Right cardiac atrium (tissue), 5 donors: Measurements from ENCODE around the gene GAL3ST1. TPM values are rescaled to one million over a fixed set of nuclear protein-coding genes. Genes with fewer than 3 reads are reported as not detected.
A peak's percentile ranks its signal among the peaks of the same experiment; 100 is the strongest.
"Not testable (repeated sequence)": the region's sequence is repeated elsewhere in the genome, so short reads cannot be mapped to it uniquely, and the experiment has no call there.

ENCODE experiments used
- ATAC-seq, 2 donors: fragments of 200-7000 bp; cut with Tn5 transposase; one replicate each; pipeline versions ENCODE4 v1.8.0 to v1.9.1; 2020; ENCODE audit warnings: moderate library complexity in 2 of 2, mild to moderate bottlenecking in 1 of 2
- DNase-seq, 3 donors: peaks; one replicate each; pipeline ENCODE4 v3.0.0-alpha.2; 2020
- H3K27ac ChIP-seq: one replicate; pipeline ENCODE4 v1.5.1; 2013; ENCODE audit warnings: mild to moderate bottlenecking, low read length, control low read depth, moderate library complexity
- H3K27me3 ChIP-seq: one replicate; pipeline ENCODE4 v1.6.1; 2013; ENCODE audit not compliant: control insufficient read depth, insufficient read depth
- H3K4me1 ChIP-seq: one replicate; pipeline ENCODE4 v1.6.1; 2013; ENCODE audit warnings: low read length; ENCODE audit not compliant: control insufficient read depth, insufficient read depth
- H3K4me3 ChIP-seq: one replicate; pipeline ENCODE4 v1.5.1; 2013; ENCODE audit warnings: low read length, control low read depth
- H3K9me3 ChIP-seq: one replicate; pipeline ENCODE4 v1.6.1; 2013; ENCODE audit warnings: low read length; ENCODE audit not compliant: control insufficient read depth
- WGBS: extraction: QIAGEN DNeasy Blood & Tissue Kit; methylation state at CpG from one replicate; pipeline ENCODE4 v1.1.7; 2013; 5-methylcytosine and 5-hydroxymethylcytosine counted together
- intact Hi-C, 4 donors: fragments of 100-400 bp; cut with DNase I; formaldehyde crosslinking; loops; one replicate each; pipeline versions ENCODE4 v1.11.0 to v1.14.0; 2022 to 2023
- polyA plus RNA-seq: library from polyadenylated mRNA; stranded (reverse); fragments of 200-250 nt; gene quantifications from one replicate; pipeline ENCODE4 v1.2.3, GENCODE V29; 2013
- total RNA-seq, 4 donors: library from RNA; stranded (reverse); fragmentation: NEBNext Ultra II Directional; extraction: Animal tissue kit (Norgen Biotek cat#: 25700); gene quantifications; one replicate each; pipeline ENCODE4 v1.2.1, GENCODE V29; 2021
- donor health status: healthy with polysubstance abuse.
- donor health status: DM: no; HTN: yes; CAD: no.
- donor health status: DM: no; HTN: no; CAD: no.
- donor health status: DM: no; HTN: yes; CAD: no; lungs with severe emphysema.
- donor health status: DM: yes; HTN: yes; CAD: no.

The GAL3ST1 gene
- total and polyA plus RNA-seq, 5 donors: 0.17 to 0.93 (median 0.61) TPM; not detected in 1

DNA sequence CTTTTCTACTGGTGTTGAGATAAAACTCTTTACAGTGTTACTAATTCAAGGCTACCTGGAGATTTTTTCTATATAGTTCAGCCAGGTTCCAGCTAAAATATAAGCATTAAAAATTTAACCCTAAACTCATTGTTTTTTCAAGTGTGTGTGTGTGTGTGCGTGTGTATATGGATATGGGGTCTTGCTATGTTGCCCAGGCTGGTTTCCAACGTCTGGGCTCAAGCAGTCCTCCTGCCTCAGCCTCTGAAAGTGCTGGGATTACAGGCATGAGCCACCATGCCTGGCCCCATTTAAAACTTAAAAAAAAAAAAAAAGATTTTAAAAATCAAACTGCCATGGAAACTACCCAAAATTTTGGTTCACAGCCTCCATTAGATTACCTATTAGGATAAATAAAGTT, 21.7 kb upstream of the GAL3ST1 start:
- no peaks in the 10 kb centered on the region for H3K9me3 ChIP-seq
- intact Hi-C loops: no loop called here
- no peaks in the 10 kb centered on the region for H3K4me1 ChIP-seq
- no peak overlapping the region for H3K4me3 ChIP-seq
- WGBS: 71% methylated on average over 2 of the region's 2 CpGs
- ATAC-seq: no peak
- H3K27ac ChIP-seq: no peak overlapping the region
- H3K27me3 ChIP-seq: no peaks in the 10 kb centered on the region
- DNase-seq: no peak

DNA sequence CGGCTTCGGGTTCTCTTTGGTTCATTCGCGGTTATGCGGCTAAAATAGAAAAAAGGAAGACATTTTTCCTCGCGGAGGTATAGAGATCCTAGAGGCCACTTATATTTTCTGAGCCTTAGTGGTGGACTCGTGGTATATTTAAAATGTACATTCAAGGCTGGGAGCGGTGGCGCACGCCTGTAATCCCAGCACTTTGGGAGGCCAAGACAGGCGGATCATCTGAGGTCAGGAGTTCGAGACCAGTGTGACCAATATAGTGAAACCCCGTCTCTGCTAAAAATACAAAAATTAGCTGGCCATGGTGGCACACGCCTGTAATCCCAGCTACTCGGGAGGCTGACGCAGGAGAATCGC, 17.9 kb upstream of the GAL3ST1 start:
- H3K27me3 ChIP-seq, intact Hi-C loops, H3K9me3 ChIP-seq, DNase-seq, H3K27ac ChIP-seq, ATAC-seq, H3K4me1 ChIP-seq: not testable (repeated sequence)
- WGBS: 33% methylated on average over 18 of the region's 18 CpGs
- peak overlapping the region; percentile 96 for H3K4me3 ChIP-seq

DNA sequence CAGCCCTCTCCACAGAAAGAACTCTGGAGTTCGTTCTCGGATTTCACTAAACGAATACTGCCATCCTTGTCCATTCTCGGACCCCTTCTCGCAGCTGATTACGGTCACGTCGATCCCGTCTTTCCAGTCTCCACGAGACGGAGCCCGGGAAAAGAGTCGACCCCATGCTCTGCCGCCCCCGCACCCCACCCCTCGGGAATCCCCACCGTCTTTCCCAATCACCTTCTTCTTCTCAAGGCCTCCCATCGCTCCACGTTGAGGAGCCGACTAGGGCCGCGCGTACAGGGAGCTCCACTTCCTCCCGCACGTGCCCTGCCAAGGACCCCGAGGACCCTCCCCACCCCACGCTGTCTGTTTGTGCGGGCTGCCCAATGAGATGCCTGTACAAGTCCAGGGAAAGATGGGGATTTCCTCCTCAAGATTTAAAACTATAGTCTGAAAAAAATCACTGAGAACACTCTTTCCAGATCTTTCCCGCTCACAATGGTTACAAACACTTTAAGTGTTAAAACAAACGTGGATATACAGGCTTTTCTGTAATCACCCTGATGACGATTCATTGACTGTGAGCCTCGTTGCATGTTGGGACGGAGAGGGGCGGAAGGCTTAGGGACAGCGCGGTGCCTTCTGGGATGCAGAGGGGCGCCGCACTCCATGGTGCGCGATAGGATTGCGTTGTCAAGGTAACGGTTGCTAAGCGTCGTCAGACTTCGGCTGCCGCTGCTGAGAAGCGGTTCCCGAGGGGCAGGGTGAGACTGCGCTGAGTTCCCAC, 17.3 kb upstream of the GAL3ST1 start, which contains the start of gene PES1:
TSS of gene PES1 (minus strand) at position 323 of the 772 bp plus-strand sequence. CDS start at position 246, 77 bp downstream.
- intact Hi-C loops: no loop called here
- ATAC-seq: peak; percentile 100
- under 1% methylated on average over 49 of the region's 49 CpGs for WGBS

DNA sequence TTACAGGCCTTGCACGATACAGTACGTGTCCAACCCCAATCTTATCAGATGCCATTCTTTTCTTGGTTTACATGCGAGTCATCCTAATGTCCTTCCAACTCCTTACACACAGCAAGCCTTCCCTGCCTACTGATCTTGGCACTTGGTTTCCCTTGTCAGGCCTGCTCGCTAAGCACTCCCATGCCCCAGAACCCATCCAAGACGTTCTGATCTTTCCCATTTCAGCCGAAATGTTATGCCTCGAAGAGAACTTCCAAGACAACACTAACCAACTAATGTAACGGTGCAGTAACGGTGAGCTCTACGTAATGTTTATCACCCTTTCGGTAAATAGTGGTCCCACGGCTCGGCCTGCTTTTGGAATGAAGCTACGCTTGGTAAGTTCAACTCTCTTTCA, 16.7 kb upstream of the GAL3ST1 start:
- Histone ChIP-seq H3K27ac (no peak overlapping the region), H3K9me3 (no peaks in the 10 kb centered on the region), H3K4me3 (peak overlapping the region; percentile 96), H3K27me3 (no peaks in the 10 kb centered on the region), H3K4me1 (peaks cover 3% of the 10 kb centered on the region)
- DNase-seq: no peak
- intact Hi-C loops: no loop called here
- ATAC-seq: no peak
- 3% methylated on average over 14 of the region's 14 CpGs for WGBS

More for the DNA sequence above, 17.3 kb upstream of the GAL3ST1 start, which contains the start of gene PES1:
- H3K4me1 ChIP-seq: peaks cover 3% of the 10 kb centered on the region
- H3K27ac ChIP-seq: no peak within 1 kb of the TSS
- peak within 1 kb of the TSS; percentile 96 for H3K4me3 ChIP-seq
- no peaks in the 10 kb centered on the region for H3K9me3 ChIP-seq
- no peaks in the 10 kb centered on the region for H3K27me3 ChIP-seq
- DNase-seq: peak; percentile 96 to 97 (median 97)

DNA sequence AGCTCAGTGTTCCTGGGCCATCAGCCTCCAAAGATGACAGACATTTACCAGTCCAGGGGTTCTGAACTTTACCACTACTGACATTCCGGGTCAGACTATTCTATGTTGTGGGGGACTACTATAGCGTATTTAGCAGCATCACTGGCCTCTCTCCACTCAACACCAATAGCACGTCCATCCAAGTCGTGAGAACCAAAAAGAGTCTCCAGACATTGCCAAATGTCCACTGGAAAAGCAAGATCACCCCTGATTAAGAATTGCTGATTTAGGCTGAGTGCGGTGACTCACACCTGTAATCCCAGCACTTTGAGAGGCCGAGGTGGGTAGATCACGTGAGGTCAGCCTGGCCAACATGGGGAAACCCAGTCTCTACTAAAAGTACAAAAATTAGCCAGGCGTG, 11.9 kb upstream of the GAL3ST1 start:
- WGBS: 95% methylated on average over 8 of the region's 8 CpGs
- intact Hi-C loops: no loop called here

DNA sequence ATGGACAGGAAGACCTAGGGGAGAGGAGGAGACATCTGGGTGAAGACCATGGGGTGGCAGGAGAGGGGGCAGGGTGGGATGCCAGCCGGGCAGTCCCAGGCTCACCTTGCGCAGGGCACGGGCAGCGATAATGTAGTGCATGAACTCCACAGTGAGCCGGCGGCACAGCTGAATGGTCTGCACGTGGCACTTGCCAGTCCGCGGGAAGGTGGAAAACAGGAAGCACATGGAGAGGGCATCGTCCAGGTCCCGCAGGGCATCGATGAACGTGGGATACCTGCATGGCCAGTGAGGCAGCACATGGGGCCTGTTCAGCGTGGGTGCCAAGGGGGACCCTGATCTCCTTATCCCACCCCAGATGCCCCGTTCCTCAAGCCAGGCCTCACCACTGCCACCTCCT, 10.0 kb upstream of the GAL3ST1 start:
- Histone ChIP-seq H3K9me3 (no peaks in the 10 kb centered on the region), H3K4me3 (no peak overlapping the region), H3K4me1 (no peaks in the 10 kb centered on the region), H3K27ac (no peak overlapping the region), H3K27me3 (no peaks in the 10 kb centered on the region)
- WGBS: 92% methylated on average over 15 of the region's 15 CpGs
- DNase-seq (no peak), ATAC-seq (no peak)
- intact Hi-C loops: no loop called here

More for the DNA sequence above, 11.9 kb upstream of the GAL3ST1 start:
- no peaks in the 10 kb centered on the region for H3K9me3 ChIP-seq
- ATAC-seq (no peak), DNase-seq (no peak)
- H3K27me3 ChIP-seq: no peaks in the 10 kb centered on the region
- no peak overlapping the region for H3K4me3 ChIP-seq
- H3K4me1 ChIP-seq: peaks cover 3% of the 10 kb centered on the region
- H3K27ac ChIP-seq: no peak overlapping the region

DNA sequence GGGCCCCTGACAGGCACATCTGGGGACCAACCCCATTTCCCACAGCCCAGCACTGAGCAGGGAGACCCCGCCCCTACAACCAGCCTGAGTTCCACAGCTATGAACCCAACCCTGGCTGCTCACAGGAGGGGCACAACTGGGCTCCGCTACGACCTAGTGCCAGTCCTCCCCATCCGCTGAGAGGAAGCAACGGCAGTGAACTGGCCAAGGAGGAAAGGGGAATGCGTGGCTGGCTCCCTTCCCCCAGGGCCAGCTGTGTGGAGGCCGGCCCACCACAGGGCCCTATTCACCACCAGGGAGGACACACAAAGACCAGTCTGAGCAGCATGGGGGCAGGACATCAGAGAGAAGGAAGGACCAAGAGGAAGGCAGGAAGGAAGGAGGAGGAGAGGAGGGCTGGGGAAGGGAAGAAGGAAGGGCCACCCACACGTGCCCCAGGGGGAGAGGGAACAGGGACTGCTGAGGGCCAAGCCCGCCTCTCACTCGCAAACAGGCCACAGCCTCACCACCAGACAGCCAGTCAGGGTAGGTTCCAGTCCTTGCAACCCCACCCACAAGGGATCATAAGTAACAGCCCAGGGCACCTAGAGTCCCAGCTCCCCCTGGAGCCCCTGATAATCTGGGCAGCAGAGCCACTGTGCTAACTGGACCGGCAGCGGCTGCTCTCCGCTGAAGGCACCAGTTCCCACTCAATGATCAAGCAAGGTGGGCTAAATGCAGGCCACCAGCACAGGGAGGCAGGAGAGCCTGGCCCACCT, 8.5 kb upstream of the GAL3ST1 start:
- ATAC-seq (no peak), DNase-seq (no peak)
- Histone ChIP-seq H3K9me3 (no peaks in the 10 kb centered on the region), H3K27me3 (no peaks in the 10 kb centered on the region), H3K4me1 (no peaks in the 10 kb centered on the region), H3K27ac (no peak overlapping the region), H3K4me3 (no peak overlapping the region)
- 61% methylated on average over 13 of the region's 13 CpGs for WGBS
- intact Hi-C loops: no loop called here

DNA sequence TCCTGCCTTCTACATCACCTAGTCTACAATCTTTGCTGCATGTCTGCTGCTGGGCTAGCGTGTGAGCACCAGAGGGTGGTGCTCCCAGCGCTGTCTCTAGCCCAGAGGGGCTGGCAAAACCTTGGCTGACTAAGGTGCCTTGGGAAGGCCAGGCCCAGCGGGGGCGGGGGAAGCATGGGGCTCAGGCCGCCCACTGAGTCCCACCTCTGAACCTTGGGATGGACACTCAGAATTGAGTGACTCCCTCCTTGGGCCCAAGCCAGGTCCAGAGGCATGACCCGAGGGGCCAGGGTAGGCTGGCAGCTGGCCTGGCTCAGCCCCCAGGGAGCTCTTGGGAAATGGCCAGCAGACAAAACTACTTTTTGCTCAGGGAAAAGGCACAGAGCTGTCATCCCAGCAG, 7.6 kb upstream of the GAL3ST1 start:
- DNase-seq (no peak), ATAC-seq (no peak)
- Histone ChIP-seq H3K4me3 (no peak overlapping the region), H3K27ac (no peak overlapping the region), H3K9me3 (no peaks in the 10 kb centered on the region), H3K27me3 (no peaks in the 10 kb centered on the region), H3K4me1 (no peaks in the 10 kb centered on the region)
- WGBS: 85% methylated on average over 6 of the region's 6 CpGs
- intact Hi-C loops: no loop called here

DNA sequence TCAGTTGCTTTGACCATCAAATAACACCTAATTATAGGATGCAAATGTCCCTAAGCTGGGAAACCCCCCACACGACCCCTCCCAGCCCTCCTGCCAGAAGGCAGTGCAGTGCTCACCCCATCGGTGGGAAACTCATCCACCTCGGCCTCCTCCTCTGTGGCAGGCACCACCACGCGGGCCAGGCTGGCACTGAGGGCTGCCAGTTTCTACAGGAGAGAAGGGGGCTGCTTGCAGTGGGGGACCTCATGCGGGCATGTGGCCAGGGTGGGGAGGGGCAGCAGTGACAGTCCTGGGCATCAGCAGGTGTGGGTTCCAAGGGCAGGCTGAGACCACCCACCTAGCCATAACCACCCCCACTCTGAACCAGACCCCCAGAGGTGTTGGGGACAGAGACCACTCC, 6.4 kb upstream of the GAL3ST1 start:
- no peak for ATAC-seq
- Histone ChIP-seq H3K4me3 (no peak overlapping the region), H3K27ac (no peak overlapping the region), H3K4me1 (no peaks in the 10 kb centered on the region), H3K9me3 (no peaks in the 10 kb centered on the region), H3K27me3 (no peaks in the 10 kb centered on the region)
- WGBS: 85% methylated on average over 6 of the region's 6 CpGs
- no peak for DNase-seq
- intact Hi-C loops: no loop called here

DNA sequence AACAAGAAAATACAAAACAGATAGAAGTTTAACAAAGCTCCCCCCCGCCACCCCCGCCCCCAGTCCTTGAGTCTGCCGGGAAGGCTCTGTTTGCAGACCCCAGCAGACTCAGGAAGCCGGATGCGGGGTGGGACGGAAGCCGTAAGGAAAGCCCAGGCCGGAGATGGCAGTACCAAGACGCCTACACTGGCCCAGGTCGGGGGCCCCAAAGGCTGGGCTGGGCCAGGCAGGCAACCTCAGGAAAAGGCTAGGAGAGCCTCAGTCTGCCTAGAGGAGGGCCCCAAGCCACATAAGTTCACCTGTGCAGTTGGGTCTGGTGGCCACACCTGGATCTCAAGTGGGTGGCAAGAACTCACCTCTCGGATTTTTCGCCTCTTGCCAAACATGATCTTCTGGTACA, 4.0 kb upstream of the GAL3ST1 start:
- Histone ChIP-seq H3K27me3 (no peaks in the 10 kb centered on the region), H3K9me3 (no peaks in the 10 kb centered on the region), H3K4me3 (no peak overlapping the region), H3K4me1 (peaks cover 5% of the 10 kb centered on the region), H3K27ac (no peak overlapping the region)
- intact Hi-C loops: no loop called here
- DNase-seq (no peak), ATAC-seq (no peak)
- WGBS: 92% methylated on average over 12 of the region's 12 CpGs

DNA sequence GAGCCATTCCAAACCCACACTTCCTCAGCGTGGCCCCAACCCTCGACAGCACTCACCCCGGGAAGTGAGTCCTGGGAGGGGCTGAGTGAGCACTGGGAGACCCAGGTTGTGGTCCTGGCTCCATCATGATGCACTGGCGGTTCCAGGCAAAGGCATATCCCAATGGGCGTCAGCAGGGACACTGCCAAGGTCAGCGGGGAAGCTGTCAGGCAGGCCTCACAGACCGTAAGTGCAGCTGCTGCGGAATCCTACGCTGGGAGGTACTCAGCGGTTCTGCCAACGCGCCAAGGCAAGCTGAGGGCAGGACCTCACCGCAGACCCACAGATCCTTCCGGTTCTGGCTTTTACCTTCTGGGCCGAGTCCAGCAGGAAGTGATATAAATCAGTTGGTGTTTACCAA, 1.4 kb upstream of the GAL3ST1 start:
- no peaks in the 10 kb centered on the region for H3K27me3 ChIP-seq
- H3K4me1 ChIP-seq: peaks cover 5% of the 10 kb centered on the region
- intact Hi-C loops: no loop called here
- WGBS: 78% methylated on average over 15 of the region's 15 CpGs
- no peak overlapping the region for H3K4me3 ChIP-seq
- H3K9me3 ChIP-seq: no peaks in the 10 kb centered on the region
- DNase-seq (peak in 1 of 3 donors; percentile 65), ATAC-seq (no peak)
- no peak overlapping the region for H3K27ac ChIP-seq
